HG02885 (cell line): ENCODE data around the gene B3GALT5.

Source experiments
- ATAC-seq: cut with Tn5 transposase; IDR thresholded peaks from one replicate; pipeline ENCODE4 v1.9.1; 2021; ENCODE audit warnings: mild to moderate bottlenecking; ENCODE audit not compliant: unreplicated experiment, poor library complexity

B3GALT5 gene

GRCh38 chr21:39602076-39602689 is 10.6 kb upstream of the B3GALT5 start:
- ATAC-seq, result no peak

GRCh38 chr21:39602793-39603192 is 9.9 kb upstream of the B3GALT5 start:
- ATAC-seq, result no peak

- no peak for ATAC-seq
Measured at GRCh38 chr21:39604951-39605350, 7.8 kb upstream of the B3GALT5 start.

GRCh38 chr21:39610703-39611102 is 2.0 kb upstream of the B3GALT5 start:
- no peak for ATAC-seq

- ATAC-seq, result no peak
Measured at GRCh38 chr21:39611551-39612190, 1.1 kb upstream of the B3GALT5 start.

GRCh38 chr21:39613041-39613934 is 548 bp downstream of the B3GALT5 start:
- no peak for ATAC-seq

GRCh38 chr21:39616211-39616772 is 3.6 kb downstream of the B3GALT5 start:
- no peak for ATAC-seq

- no peak for ATAC-seq
Measured at GRCh38 chr21:39620856-39621255, 8.1 kb downstream of the B3GALT5 start.

GRCh38 chr21:39625211-39625895 is 12.6 kb downstream of the B3GALT5 start:
- no peak for ATAC-seq

GRCh38 chr21:39628385-39628784 is 15.6 kb downstream of the B3GALT5 start:
- ATAC-seq, result no peak

GRCh38 chr21:39630191-39630591 is 17.5 kb downstream of the B3GALT5 start:
- ATAC-seq, result no peak

- ATAC-seq, result no peak
Measured at GRCh38 chr21:39630827-39631226, 18.1 kb downstream of the B3GALT5 start.

- ATAC-seq, result no peak
Measured at GRCh38 chr21:39631842-39632562, 19.3 kb downstream of the B3GALT5 start.

- no peak for ATAC-seq
Measured at GRCh38 chr21:39632796-39633442, 20.2 kb downstream of the B3GALT5 start.

GRCh38 chr21:39633770-39634181 is 21.0 kb downstream of the B3GALT5 start:
- no peak for ATAC-seq

- no peak for ATAC-seq
Measured at GRCh38 chr21:39634507-39634906, 21.8 kb downstream of the B3GALT5 start.

- ATAC-seq, result no peak
Measured at GRCh38 chr21:39637197-39637970, 24.6 kb downstream of the B3GALT5 start.

- no peak for ATAC-seq
Measured at GRCh38 chr21:39637971-39638240, 25.2 kb downstream of the B3GALT5 start.

- no peak for ATAC-seq
Measured at GRCh38 chr21:39638281-39638680, 25.5 kb downstream of the B3GALT5 start.
